GM19452 (cell line): Measurements from ENCODE around the gene RABEPK.
"Not testable (repeated sequence)": the region's sequence is repeated elsewhere in the genome, so short reads cannot be mapped to it uniquely, and the experiment has no call there.

Source experiments
- ATAC-seq: cut with Tn5 transposase; IDR thresholded peaks from one replicate; pipeline ENCODE4 v1.9.1; 2021; ENCODE audit not compliant: unreplicated experiment

Gene RABEPK

DNA sequence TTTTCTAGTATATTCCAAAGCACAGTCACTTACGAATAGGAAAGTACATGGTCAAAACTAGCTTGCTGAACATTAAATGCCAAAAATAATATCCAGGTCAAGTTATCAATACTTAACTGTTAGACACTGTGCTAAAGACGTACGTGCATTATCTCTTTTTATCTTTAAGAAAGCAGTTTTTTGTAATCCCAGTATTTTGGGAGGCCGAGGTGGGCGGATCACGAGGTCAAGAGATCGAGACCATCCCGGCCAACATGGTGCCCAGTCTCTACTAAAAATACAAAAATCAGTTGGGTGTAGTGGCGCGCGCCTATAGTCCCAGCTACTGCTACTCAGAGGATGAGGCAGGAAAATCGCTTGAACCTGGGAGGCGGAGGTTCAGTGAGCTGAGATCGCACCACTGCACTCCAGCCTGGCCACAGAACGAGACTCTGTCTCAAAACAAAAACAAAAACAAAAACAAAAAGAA is 43.5 kb downstream of the RABEPK start:
- no peak for ATAC-seq

DNA sequence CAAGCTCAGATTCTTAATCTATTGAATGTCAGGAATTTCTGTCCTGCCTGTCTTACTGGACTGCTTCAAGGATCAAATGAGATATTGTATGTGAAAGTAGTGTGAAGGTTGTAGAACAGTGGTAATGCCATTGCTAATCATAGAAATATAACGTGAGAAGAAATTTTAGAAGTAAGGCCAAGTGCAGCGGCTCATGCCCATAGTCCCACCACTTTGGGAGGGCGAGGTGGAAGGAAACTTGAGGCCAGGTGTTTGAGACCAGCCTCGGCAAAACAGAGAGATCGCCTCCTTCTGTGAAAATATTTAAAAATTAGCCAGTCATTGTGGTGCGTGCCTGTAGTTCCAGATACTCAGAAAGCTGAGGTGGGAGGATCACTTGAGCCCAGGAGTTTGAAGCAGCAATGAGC is 45.9 kb downstream of the RABEPK start:
- no peak for ATAC-seq

DNA sequence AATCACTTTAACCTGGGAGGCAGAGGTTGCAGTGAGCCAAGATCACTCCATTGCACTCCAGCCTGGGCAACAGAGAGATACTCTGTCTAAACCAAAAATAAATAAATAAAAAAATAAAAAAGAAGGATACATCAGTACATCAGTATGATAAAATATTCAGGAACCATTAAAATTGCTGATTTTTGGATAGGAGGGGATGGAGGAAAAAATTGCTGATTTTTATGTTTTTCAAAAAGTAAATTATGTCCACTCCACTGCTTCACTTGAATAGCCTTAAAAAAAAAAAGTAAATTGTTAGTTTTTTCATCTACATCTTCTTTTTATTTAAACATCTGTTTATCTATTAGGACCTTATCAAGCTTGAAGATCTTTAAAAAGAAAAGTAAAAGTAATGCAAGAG is 53.9 kb downstream of the RABEPK start:
- no peak for ATAC-seq

DNA sequence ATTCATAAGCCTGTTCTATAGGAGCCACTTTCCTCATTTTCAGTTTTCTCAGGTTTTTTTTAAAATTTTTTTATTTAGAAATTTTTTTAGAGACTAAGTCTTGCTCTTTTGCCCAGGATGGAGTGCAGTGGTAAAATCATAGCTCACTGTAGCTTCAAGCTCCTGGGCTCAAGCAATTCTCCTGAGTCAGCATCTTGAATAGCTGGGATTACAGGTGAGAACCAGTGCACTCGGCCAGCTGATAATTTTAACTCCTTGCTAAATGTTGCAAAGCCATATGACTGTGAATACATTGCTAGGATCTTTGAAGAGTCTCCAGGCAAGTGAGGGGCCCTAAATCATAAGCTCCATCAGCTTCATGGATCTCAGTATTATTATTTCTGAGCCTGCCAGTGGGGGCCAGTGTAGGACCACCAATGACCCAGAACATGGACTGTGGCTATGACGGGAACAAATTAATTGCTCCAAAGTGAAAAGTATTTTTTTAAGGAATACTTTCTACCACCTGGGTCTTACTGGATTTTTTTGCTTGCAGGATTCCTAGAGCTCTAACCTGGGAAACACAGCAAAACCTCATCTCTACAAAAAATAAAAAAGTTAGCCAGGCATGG is 55.5 kb downstream of the RABEPK start:
- no peak for ATAC-seq

DNA sequence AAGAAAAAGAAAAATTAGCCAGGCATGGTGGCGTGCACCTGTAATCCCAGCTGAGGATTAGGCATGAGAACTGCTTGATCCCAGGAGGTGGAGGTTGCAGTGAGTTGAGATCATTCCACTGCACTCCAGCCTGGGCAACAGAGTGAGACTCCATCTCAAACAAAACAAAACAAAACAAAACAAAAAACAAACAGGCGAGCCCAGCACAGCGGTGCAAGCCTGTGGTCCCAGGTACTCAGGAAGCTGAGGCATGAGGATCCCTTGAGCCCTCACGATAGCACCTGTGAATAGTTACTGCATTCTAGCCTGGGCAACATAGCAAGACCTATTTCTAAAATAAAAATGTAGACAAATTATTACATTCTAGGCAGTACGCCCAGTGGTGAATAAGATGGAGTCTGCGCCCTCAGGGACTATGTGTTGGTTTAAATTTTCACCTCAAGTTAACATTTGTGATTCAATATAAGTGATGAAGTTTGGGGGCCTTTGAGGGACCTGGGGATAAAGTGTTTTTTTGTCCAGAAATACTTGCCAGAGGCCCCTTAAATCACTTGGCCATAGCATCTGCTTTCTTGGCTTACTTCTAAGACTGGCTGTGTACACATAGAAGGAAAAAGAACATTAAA is 57.9 kb downstream of the RABEPK start:
- no peak for ATAC-seq

DNA sequence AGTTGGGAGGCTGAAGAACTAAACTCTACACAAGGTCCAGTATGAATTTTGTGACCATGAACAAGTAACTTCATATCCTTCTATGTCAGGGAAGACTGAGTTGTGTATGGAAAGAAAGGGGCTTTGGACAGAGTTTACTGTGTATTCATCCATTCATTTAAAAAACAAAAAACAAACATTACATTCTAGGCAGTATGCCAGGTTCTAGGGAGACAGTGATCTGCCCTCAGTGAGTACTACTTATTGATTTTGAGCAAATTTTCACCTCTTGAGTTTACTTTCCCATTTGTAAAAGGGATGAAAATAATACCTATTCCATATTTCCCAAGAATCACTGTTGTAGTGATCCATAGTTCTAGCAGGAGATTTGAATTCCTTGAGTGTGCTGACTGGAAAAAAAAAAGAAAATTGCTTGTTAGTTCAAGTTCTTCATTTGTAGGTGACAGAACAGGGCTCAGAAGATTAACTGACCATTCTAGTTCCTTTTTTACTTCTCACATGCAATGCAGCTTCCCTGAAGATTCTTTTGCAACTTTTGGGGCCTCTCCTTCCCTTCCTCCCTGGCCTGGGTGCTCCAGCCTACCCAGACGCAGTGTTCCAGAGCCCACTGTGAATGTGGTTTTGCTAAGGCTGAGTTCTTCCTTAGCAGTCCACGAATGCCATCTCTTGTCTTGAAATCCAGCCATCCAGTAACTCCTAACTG is 58.6 kb downstream of the RABEPK start:
- no peak for ATAC-seq

DNA sequence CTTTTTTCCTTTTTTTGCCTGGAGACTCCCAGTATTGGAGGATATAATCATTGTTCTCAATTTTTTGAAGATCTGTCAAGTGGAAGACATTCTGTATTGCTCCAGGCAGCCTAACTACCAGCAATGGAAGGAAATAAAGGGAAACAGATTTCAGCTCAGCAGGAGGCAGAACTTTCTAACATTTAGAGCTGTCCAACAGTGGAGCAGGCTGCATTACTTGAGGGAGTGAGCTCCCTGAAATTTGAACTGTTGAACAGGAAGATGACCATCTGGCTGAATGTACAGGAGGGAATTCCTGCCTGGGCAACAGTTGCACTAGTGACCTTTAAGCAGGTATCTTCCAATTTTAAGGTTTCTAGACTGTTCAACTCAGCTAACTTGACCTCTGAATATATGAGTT is 60.2 kb downstream of the RABEPK start:
- no peak for ATAC-seq

DNA sequence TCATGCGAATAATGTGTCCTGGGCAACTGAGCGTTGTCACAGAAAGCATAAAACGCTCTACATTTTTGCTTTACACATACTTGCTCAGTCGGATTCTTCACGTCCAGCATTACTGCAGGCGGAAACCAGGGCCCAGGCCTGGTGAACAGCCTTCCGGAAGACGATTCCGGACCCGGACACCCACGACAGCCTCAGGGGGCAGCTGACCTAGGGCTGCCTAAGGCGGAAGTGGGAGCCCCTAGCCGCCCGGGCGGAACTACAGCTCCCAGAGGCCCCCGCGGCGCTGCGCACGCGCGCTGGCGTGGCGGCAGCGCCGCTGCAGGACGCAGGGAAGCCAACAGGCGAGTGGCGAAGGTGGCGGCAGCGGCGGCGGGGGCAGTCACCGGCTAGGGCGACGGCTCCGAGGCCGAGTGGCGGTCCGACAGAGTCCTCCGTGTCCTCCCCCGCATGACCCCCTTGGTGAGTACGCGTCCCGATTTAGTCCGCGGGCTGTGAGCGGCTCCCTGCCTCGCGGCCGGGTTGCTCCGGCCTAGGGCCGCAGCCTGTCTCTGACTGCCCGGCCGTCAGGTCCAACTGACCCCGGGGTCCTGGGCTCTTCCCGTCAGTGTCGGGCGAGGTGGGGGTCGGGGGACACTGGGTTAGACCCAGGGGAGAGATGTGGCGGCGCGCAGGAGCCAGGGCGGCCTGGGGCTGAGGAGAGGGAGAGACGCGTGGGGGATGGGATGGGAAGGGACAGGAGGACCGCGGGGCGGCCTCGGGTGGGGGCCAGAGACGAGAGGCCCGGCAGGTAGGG is 61.4 kb downstream of the RABEPK start, which contains the start of gene GAPVD1:
Gene GAPVD1 (plus strand): TSS at position 326 of the 793 bp plus-strand sequence. CDS start 37,096 bp downstream, outside the sequence.
- ATAC-seq, result peak; percentile 91

DNA sequence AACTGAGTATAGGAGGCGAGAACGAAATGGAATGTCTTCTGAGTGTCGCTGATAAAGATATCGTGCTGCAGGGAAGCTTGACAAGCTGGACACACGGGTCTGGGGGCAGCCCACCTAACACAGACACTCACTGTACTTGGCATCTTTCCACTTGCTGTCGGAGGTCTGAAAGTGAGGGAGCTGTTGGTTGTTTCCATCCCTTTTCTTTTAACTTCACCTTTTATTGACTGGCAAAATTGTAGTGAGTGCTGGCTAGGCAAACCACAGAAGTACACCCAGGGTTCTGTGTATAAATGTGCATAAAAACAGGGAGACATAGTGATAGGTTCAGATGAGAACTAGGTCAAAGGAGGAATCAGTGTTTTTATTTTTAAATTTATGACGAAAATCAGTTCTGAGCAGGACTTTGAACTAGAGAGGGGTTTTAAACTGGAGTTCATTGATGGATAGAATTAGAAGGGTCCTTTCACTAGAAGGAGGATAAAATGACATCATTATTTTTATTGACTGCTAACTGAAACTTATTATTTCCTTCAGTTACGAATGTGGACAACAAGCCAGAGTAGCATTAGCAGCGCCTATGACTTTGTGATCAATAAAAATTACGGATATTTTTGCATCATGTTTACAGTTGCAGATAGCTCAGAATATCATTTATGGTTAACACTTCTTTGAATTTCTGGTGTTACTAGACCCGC is 62.1 kb downstream of the RABEPK start:
- ATAC-seq, result no peak

DNA sequence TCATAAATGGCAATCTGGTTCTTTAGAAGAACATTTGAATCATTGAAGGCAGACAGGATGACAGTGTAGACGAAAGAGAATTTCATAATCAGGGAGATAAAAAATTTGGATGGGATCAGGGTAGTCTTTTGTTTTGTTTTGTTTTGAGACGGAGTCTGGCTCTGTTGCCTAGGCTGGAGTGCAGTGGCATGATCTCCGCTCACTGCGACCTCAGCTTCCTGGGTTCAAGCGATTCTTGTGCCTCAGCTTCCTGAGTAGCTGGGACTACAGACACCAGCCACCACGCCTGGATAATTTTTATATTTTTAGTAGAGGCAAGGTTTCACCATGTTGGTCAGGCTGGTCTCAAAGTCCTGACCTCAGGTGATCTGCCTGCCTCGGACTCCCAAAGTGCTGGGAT is 63.7 kb downstream of the RABEPK start:
- ATAC-seq, result not testable (repeated sequence)

DNA sequence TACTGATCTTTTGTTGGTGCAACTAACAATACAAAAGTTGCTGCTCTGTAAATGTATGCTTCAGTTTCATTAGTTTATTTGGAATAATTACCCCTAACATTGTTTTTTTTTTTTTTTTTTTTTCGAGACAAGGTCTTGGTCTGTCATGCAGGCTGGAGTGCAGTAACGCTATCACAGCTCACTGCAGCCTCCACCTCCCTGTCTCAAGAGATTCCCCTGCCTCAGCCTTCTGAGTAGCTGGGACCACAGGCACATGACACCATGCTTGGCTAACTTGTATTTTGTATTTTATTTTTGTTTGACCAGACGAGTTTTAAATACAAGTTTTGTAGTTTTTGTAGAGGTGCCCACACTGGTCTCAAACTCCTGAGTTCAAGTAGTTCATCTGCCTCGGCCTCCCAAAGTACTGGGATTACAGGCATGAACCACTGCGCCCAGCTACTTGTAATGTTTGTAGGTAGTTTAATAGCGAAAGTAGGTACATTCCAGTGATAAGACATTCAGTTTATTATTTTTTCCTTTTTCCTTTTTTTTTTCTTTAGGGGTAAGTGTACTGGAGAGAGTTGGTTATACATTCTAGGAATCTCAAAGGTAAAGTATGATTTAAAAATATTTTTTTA is 68.2 kb downstream of the RABEPK start:
- ATAC-seq, result no peak

DNA sequence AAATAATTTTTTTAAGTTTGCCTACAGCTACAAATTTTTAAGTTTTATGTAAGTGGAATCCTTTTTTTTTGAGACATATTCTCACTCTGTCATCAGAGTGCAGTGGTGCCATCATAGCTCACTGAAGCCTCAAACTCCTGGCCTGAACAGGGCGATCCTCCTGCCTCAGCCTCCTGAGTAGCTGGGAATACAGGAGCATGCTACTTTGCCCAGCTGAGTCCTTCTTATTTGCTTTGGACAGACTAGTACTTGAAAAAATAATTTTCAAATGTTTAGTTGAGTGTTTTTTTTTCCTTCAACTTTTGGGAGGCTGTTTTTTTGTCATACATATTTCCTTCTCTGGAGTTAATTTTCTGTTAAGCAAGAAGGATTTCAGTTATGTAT is 68.7 kb downstream of the RABEPK start:
- no peak for ATAC-seq

DNA sequence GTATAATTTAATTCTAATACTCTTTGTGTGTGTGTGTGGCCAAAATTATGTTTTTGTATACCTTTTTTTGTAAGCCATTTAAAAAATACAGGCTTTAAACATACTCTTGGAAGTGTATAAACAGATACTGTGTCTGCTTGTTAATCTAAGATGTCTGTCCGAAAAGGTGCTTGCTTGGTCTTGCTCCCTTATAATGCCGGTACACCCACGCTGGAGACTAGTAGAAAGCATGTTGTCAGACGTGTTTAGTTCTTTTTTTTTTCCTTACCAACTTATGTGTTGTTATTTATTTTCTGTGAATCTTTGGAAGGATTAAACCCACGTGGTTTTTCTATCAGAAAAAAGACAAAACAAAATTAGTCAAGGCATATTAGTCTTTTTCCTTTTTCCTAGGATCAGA is 70.7 kb downstream of the RABEPK start:
- ATAC-seq, result no peak

DNA sequence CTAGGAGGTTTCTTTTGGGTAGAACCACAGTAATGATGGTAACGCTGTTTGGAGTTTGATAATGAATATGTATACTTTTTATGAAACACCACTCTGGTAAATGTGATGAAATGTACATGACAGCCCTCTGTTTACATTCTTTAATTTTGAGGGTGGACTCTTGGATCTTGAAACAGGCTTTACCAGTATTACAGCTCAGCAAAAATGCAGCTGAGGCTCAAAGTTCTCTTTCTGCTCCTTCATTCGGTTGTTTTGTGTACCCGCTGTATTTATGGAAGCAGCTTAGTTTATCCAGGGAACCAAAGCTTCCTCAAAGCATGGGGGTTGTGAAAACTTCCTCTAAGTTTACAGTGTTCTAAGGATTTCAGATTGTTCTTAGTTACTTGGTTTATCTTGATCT is 72.4 kb downstream of the RABEPK start:
- no peak for ATAC-seq

DNA sequence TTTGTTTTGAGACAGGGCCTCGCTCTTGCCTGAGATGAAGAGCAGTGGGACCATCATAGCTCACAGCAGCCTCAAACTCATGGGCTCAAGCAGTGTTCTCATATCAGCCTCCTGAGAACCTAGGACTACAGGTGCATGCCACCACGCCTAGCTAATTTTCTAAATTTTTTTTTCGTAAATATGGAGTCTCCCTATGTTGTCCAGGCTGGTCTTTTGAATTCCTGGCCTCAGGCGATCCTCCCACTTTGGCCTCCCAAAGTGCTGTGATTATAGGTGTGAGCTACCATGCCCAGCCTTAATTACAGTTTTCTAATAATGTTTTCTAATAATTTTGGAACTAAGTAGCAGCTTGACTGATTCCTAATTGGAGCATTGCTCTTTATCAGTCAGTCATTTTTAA is 76.4 kb downstream of the RABEPK start:
- ATAC-seq, result no peak

DNA sequence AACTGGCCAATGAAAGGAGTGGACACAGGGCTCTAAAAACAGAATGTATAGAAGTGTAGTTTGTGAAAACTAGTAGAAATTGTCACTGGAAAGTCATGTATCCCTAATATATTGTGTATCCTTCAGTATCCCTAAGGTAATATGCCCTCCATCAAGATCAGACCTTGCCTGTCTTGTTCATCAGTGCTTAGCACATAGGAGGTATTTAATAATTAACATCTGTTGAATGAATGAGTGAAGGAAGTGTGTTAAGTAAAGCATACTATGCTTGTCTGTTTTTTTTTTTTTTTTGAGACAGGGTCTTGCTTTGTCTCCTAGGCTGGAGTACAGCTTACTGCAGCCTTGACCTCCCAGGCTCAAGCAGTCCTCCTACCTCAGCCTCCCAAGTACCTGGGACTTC is 77.1 kb downstream of the RABEPK start:
- no peak for ATAC-seq

DNA sequence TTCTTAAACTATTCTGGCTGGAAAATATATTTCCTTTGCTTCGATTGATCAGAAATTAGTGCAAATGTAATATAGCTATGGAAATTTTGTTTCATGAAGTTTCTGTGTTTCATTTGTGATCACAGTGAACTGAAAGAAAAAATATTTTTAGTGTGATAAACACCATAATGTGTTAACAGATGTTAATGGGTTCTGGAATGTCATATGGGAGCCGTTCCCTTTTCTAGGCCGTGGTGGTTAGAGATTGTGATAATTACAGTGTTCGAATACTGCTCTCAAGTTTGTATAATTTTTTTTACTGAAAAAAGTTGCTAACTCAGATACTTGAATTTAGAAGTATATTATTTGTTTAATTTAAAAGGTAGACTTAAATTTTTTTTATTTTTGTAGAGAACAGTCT is 80.6 kb downstream of the RABEPK start:
- no peak for ATAC-seq
